Stomach smooth muscle (tissue), 2 donors: Measurements from ENCODE around the gene DFFA.

Experiments used
- H3K27ac ChIP-seq: one replicate; pipeline ENCODE4 v1.7.0; 2013; ENCODE audit warnings: mild to moderate bottlenecking, low read length, inconsistent platforms
- H3K27me3 ChIP-seq, 2 donors: one replicate each; pipeline ENCODE4 v1.7.0; 2013; ENCODE audit warnings: low read length in 2 of 2; ENCODE audit not compliant: insufficient read depth in 2 of 2, control insufficient read depth in 1 of 2
- H3K36me3 ChIP-seq, 2 donors: one replicate each; pipeline ENCODE4 v1.7.0; 2013; ENCODE audit warnings: low read length in 2 of 2; ENCODE audit not compliant: control insufficient read depth in 2 of 2, insufficient read depth in 2 of 2
- H3K4me1 ChIP-seq: one replicate; pipeline ENCODE4 v1.7.0; 2013; ENCODE audit warnings: low read length; ENCODE audit not compliant: control insufficient read depth, insufficient read depth
- H3K4me3 ChIP-seq, 2 donors: one replicate each; pipeline ENCODE4 v1.7.0; 2013; ENCODE audit warnings: low read length in 2 of 2
- H3K9ac ChIP-seq, 2 donors: one replicate each; pipeline ENCODE4 v1.7.0; 2013; ENCODE audit warnings: low read length in 2 of 2, mild to moderate bottlenecking in 1 of 2
- H3K9me3 ChIP-seq, 2 donors: one replicate each; pipeline ENCODE4 v1.7.0; 2013; ENCODE audit warnings: low read length in 2 of 2; ENCODE audit not compliant: control insufficient read depth in 2 of 2
- donor health status: healthy.
- donor health status: Pancreatic carcinoma.

Gene DFFA

GRCh38 chr1:10407201-10407600 is 65.1 kb downstream of the DFFA start:
- H3K27me3 ChIP-seq, result no peaks in the 10 kb centered on the region
- no peak overlapping the region for H3K9ac ChIP-seq
- H3K36me3 ChIP-seq, result peaks cover 49 to 71% of the 10 kb centered on the region in 2 donors
- no peaks in the 10 kb centered on the region for H3K4me1 ChIP-seq
- H3K9me3 ChIP-seq, result no peaks in the 10 kb centered on the region
- H3K4me3 ChIP-seq, result no peak overlapping the region
- H3K27ac ChIP-seq, result no peak overlapping the region
